B cell (primary cell): ENCODE measurements around the gene TMEM116. TPM values are rescaled to one million over a fixed set of nuclear protein-coding genes. Genes with fewer than 3 reads are reported as not detected.
A peak's percentile ranks its signal among the peaks of the same experiment; 100 is the strongest.
"Not testable (repeated sequence)": the region's sequence is repeated elsewhere in the genome, so short reads cannot be mapped to it uniquely, and the experiment has no call there.

Source experiments
- ATAC-seq: fragments of 200-7000 bp; cut with Tn5 transposase; one replicate; pipeline ENCODE4 v1.10.0; 2021; ENCODE audit warnings: low read depth, mild to moderate bottlenecking, moderate number of reproducible peaks, moderate library complexity
- CTCF ChIA-PET: fragments of 350-600 bp; sonication (Branson Sonifier 250); formaldehyde crosslinking; loops from one replicate; lab custom pipeline; 2021; ENCODE audit warnings: antibody characterized with exemption, inconsistent platforms; lab: Charles Lee
- POLR2A ChIA-PET: fragments of 350-600 bp; sonication (Branson Sonifier 250); formaldehyde crosslinking; loops from one replicate; lab custom pipeline; 2021; ENCODE audit warnings: antibody characterized with exemption; lab: Charles Lee
- DNase-seq: peaks from one replicate; pipeline ENCODE4 v3.0.0; 2013
- H2AFZ ChIP-seq: 2 replicates; pipeline ENCODE4 v1.6.1; 2012; ENCODE audit warnings: mild to moderate bottlenecking, low read depth, low read length; ENCODE audit not compliant: insufficient read depth, poor library complexity, severe bottlenecking
- H3K27ac ChIP-seq, 2 donors: 1 replicate in 1 of 2; 2 replicates in 1 of 2; pipeline ENCODE4 v1.5.1; 2012 to 2013; ENCODE audit warnings: low read length in 2 of 2, mild to moderate bottlenecking in 2 of 2, moderate library complexity in 1 of 2
- H3K27me3 ChIP-seq, 4 experiments: fragments of 200-600 bp in 1 of 4; sonication (generic) in 1 of 4; replicated peaks in 1 of 4; 1 replicate in 2 of 4; 2 replicates in 2 of 4; pipeline versions ENCODE4 v1.6.1 to v1.7.0; 2013 to 2016; ENCODE audit warnings: low read length in 3 of 4, mild to moderate bottlenecking in 2 of 4, mixed read lengths in 1 of 4, moderate library complexity in 1 of 4; ENCODE audit not compliant: insufficient read depth in 4 of 4, control insufficient read depth in 3 of 4; ENCODE audit errors: control extremely low read depth in 1 of 4
- H3K36me3 ChIP-seq, 2 experiments: replicated peaks in 1 of 2; 1 replicate in 1 of 2; 2 replicates in 1 of 2; pipeline versions ENCODE4 v1.6.1 to v1.7.1; 2013; ENCODE audit warnings: low read length in 1 of 2; ENCODE audit not compliant: insufficient read depth in 2 of 2, control insufficient read depth in 1 of 2; ENCODE audit errors: control extremely low read depth in 1 of 2, extremely low read depth in 1 of 2
- H3K4me1 ChIP-seq, 2 donors: fragments of 200-600 bp in 1 of 2; sonication (generic) in 1 of 2; 1 replicate in 1 of 2; 2 replicates in 1 of 2; pipeline versions ENCODE4 v1.5.1 to v1.6.1; 2013 to 2017; ENCODE audit warnings: low read length in 2 of 2; ENCODE audit not compliant: control insufficient read depth in 2 of 2, insufficient read depth in 2 of 2
- H3K4me2 ChIP-seq: replicated peaks from 2 replicates; pipeline ENCODE3; 2012; ENCODE audit warnings: mild to moderate bottlenecking, low read depth, low read length; ENCODE audit not compliant: poor library complexity, severe bottlenecking
- H3K4me3 ChIP-seq, 5 experiments: fragments of 200-600 bp in 1 of 5; sonication (generic) in 1 of 5; 1 replicate in 3 of 5; 2 replicates in 2 of 5; pipeline versions ENCODE4 v1.5.1 to v1.7.0; 2011 to 2016; ENCODE audit warnings: low read length in 4 of 5, mild to moderate bottlenecking in 4 of 5, low read depth in 2 of 5, control low read depth in 1 of 5, moderate library complexity in 1 of 5; ENCODE audit not compliant: insufficient read depth in 1 of 5; ENCODE audit errors: control extremely low read depth in 1 of 5, extremely low read depth in 1 of 5
- H3K79me2 ChIP-seq: fragments of 200-600 bp; sonication (generic); one replicate; pipeline ENCODE4 v1.6.0; 2016; ENCODE audit warnings: low read length; ENCODE audit not compliant: control insufficient read depth, insufficient read depth
- H3K9ac ChIP-seq: fragments of 200-600 bp; sonication (generic); 2 replicates; pipeline ENCODE4 v1.6.1; 2017; ENCODE audit warnings: mild to moderate bottlenecking, low read length, moderate library complexity
- H3K9me3 ChIP-seq, 3 donors: one replicate each; pipeline versions ENCODE4 v1.6.1 to v1.7.1; 2013; ENCODE audit warnings: low read length in 2 of 3; ENCODE audit not compliant: control insufficient read depth in 2 of 3, insufficient read depth in 1 of 3; ENCODE audit errors: control extremely low read depth in 1 of 3
- H4K20me1 ChIP-seq: 2 replicates; pipeline ENCODE4 v1.6.0; 2012; ENCODE audit warnings: mild to moderate bottlenecking, low read length; ENCODE audit not compliant: insufficient read depth, control insufficient read depth, poor library complexity, severe bottlenecking
- H3K27ac Mint-ChIP-seq: one replicate; pipeline ENCODE4 v1.8.0; 2021; ENCODE audit warnings: mixed read lengths
- H3K27me3 Mint-ChIP-seq: one replicate; pipeline ENCODE4 v1.8.0; 2021; ENCODE audit warnings: mixed read lengths
- H3K4me1 Mint-ChIP-seq: one replicate; pipeline ENCODE4 v1.8.0; 2021; ENCODE audit warnings: mixed read lengths
- H3K4me3 Mint-ChIP-seq: one replicate; pipeline ENCODE4 v1.8.0; 2021; ENCODE audit warnings: mixed read lengths
- H3K9me3 Mint-ChIP-seq: one replicate; pipeline ENCODE4 v1.8.0; 2022; ENCODE audit warnings: mixed read lengths; ENCODE audit not compliant: insufficient read depth
- EZH2 ChIP-seq: IDR thresholded peaks from 2 replicates; pipeline ENCODE4 v1.6.1; 2012; ENCODE audit warnings: borderline replicate concordance, low read depth, mild to moderate bottlenecking, moderate library complexity, low read length; ENCODE audit not compliant: insufficient read depth, poor library complexity, severe bottlenecking
- WGBS: methylation state at CpG from one replicate; pipeline ENCODE4 v1.1.5; 2013; ENCODE audit warnings: missing lambda C conversion rate; ENCODE audit not compliant: insufficient coverage; 5-methylcytosine and 5-hydroxymethylcytosine counted together
- intact Hi-C: fragments of 100-400 bp; cut with micrococcal nuclease; formaldehyde crosslinking; loops from one replicate; pipeline ENCODE4 v1.10.0; 2022
- polyA plus RNA-seq: library from polyadenylated mRNA; depleted of rRNA; stranded (reverse); fragments of >200 nt; gene quantifications from 2 replicates; pipeline ENCODE4 v1.2.3, GENCODE V29; 2012
- total RNA-seq, 2 donors: library from RNA; stranded (reverse); fragments of 120-200 nt in 1 of 2; gene quantifications; 1 replicate in 1 of 2; 2 replicates in 1 of 2; pipeline versions ENCODE4 v1.2.3 to v1.2.4, GENCODE V29; 2013 to 2022
- TF ChIP-seq, protein P1 (sequence below): fragments of 200-600 bp; IDR thresholded peaks from one replicate; pipeline ENCODE4 v1.8.0; 2022; ENCODE audit warnings: antibody characterized with exemption, mild to moderate bottlenecking

TMEM116 gene
- total and polyA plus RNA-seq, 2 donors (not counting 1 experiment from before 2014, with no cell fraction given): 7.9 to 11.7 TPM

DNA sequence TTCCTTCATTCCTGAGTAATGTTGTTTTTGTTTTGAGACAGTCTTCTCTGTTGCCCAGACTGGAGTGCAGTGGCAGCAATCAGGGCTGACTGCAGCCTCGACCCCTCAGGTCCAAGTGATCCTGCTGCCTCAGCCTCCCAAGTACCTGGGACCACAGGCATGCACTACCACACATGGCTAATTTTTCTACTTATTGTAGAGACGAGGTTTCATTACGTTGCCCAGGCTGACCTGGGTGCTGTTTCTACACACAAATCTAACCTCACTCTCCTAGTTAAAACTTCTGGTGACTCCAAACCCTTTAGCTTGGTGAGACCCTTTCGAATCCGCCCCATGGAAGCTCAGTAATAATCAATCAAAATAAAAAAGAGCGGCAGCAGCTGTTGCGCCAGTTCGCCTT, 1.3 kb downstream of the TMEM116 start:
- Histone ChIP-seq H3K4me2 (peak overlapping the region; percentile 95), H3K27me3 (no peaks in the 10 kb centered on the region), H3K4me3 (peak overlapping the region in 4 of 5 experiments; percentile 45 to 88 (median 74)), H3K9me3 (peaks cover 0 to 10% (median 3%) of the 10 kb centered on the region in 3 donors), H3K9ac (peak overlapping the region; percentile 91), H3K4me1 (peaks cover 39 to 46% of the 10 kb centered on the region in 2 donors), H3K79me2 (peaks cover 35% of the 10 kb centered on the region), H3K27ac (no peak overlapping the region), H3K36me3 (peaks cover 2 to 15% of the 10 kb centered on the region in 2 experiments), H2AFZ (no peak overlapping the region), H4K20me1 (peaks cover 25% of the 10 kb centered on the region)
- ChIA-PET POLR2A (interaction anchor here (1.9 kb wide), 1 partner anchor 17 kb away, joined by 6 read pairs; no protein-coding TSS in a partner anchor), CTCF (no interaction called here)
- Mint-ChIP-seq H3K27me3 (no peaks in the 10 kb centered on the region), H3K27ac (peak overlapping the region; percentile 91), H3K4me3 (peak overlapping the region; percentile 87), H3K9me3 (peaks cover 2% of the 10 kb centered on the region), H3K4me1 (peaks cover 43% of the 10 kb centered on the region)
- intact Hi-C loops: no loop called here
- DNase-seq (no peak), ATAC-seq (no peak)
- 73% methylated on average over 7 of the region's 8 CpGs for WGBS
- no peak for TF ChIP-seq EZH2
- TF ChIP-seq, protein P1, sequence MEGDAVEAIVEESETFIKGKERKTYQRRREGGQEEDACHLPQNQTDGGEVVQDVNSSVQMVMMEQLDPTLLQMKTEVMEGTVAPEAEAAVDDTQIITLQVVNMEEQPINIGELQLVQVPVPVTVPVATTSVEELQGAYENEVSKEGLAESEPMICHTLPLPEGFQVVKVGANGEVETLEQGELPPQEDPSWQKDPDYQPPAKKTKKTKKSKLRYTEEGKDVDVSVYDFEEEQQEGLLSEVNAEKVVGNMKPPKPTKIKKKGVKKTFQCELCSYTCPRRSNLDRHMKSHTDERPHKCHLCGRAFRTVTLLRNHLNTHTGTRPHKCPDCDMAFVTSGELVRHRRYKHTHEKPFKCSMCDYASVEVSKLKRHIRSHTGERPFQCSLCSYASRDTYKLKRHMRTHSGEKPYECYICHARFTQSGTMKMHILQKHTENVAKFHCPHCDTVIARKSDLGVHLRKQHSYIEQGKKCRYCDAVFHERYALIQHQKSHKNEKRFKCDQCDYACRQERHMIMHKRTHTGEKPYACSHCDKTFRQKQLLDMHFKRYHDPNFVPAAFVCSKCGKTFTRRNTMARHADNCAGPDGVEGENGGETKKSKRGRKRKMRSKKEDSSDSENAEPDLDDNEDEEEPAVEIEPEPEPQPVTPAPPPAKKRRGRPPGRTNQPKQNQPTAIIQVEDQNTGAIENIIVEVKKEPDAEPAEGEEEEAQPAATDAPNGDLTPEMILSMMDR: no peak

DNA sequence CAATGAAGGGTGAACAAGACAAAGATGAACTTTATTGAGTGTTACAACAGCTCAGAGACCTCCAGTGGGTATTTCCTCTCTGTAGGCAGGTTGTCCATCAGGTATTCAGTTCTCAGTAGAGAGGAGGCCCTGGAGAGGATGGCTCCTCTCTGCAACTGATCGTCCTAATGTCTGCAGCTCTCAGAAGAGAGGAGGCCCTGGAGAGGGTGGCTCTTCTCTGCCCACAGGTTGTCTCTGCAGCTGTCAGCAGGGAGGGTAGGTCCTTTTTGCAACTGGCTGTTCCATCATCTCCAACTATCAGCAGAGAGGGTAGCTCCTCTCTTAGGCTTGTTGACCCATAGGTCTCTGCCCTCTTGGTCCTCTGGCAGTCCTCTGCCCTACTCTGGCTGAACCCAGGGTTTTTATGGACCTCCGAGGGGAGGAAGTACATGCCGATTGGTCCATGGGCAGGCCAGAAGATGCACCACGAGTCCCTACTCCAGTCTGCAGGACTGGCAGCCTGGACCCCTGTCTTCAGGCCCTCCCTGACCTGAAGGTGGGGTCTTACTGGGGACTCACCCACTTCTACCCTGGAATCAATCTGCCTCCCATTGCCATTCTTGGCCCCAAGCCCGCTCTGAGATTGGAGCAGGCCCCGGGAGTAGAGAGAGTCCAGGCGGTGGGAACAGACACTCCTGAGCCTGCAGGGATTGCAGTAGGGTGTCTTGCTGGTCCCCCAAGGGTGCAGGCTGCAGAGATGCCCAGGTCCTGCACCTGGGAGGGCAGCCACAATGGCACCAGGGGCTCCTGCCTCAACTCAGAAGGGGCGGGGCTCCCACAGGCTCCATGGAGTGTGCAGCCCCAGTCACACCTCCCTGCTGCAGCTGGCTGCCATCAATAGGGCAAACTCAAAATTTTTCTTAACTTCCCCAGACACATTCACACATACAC, 2.3 kb downstream of the TMEM116 start:
- H3K36me3 ChIP-seq: peaks cover 0 to 5% of the 10 kb centered on the region in 2 experiments
- ATAC-seq (no peak), DNase-seq (no peak)
- TF ChIP-seq, protein P1: no peak
- TF ChIP-seq EZH2: no peak
- peaks cover 36% of the 10 kb centered on the region for H3K4me1 Mint-ChIP-seq
- H2AFZ ChIP-seq: no peak overlapping the region
- H3K27ac ChIP-seq: no peak overlapping the region
- no peaks in the 10 kb centered on the region for H3K27me3 Mint-ChIP-seq
- H3K79me2 ChIP-seq: peaks cover 25% of the 10 kb centered on the region
- intact Hi-C loops: no loop called here
- no peaks in the 10 kb centered on the region for H3K9me3 Mint-ChIP-seq
- peaks cover 0 to 10% (median 0%) of the 10 kb centered on the region in 3 donors for H3K9me3 ChIP-seq
- 99% methylated on average over 7 of the region's 8 CpGs for WGBS
- H3K27ac Mint-ChIP-seq: peak overlapping the region; percentile 12
- peak overlapping the region; percentile 95 for H3K4me2 ChIP-seq
- no peaks in the 10 kb centered on the region for H3K27me3 ChIP-seq
- ChIA-PET CTCF (interaction anchor here (0.8 to 1.0 kb wide), 2 partner anchors 10 to 66 kb away, joined by 3 to 4 read pairs; no protein-coding TSS in a partner anchor), POLR2A (no interaction called here)
- peaks cover 30 to 36% of the 10 kb centered on the region in 2 donors for H3K4me1 ChIP-seq
- peaks cover 15% of the 10 kb centered on the region for H4K20me1 ChIP-seq
- H3K4me3 ChIP-seq: no peak overlapping the region
- no peak overlapping the region for H3K9ac ChIP-seq
- H3K4me3 Mint-ChIP-seq: no peak overlapping the region

DNA sequence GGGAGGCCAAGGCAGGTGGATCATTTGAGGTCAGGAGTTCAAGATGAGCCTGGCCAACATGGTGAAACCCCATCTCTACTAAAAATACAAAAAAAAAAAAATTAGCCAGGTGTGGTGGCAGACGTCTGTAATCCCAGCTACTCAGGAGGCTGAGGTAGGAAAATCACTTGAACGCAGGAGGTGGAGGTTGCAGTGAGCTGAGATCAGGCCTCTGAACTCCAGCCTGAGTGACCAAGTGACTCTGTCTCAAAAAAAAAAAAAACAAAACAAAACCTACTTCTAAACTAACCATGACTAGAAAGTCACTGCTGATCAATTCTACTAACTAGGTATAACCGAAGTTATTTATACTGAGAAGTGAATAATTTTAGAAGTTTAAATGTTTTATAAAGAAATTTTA, 3.4 kb downstream of the TMEM116 start:
- H3K36me3 ChIP-seq, H3K9ac ChIP-seq, H3K27ac ChIP-seq, intact Hi-C loops, H3K27me3 ChIP-seq, DNase-seq, H3K4me3 Mint-ChIP-seq, H3K9me3 ChIP-seq, H3K4me3 ChIP-seq, H3K9me3 Mint-ChIP-seq, ATAC-seq, H3K27me3 Mint-ChIP-seq, H4K20me1 ChIP-seq, H2AFZ ChIP-seq, H3K4me2 ChIP-seq, POLR2A ChIA-PET, H3K27ac Mint-ChIP-seq: not testable (repeated sequence)
- Histone ChIP-seq H3K4me1 (peaks cover 25 to 26% of the 10 kb centered on the region in 2 donors), H3K79me2 (peaks cover 15% of the 10 kb centered on the region)
- CTCF ChIA-PET: interaction anchor here (0.7 to 1.0 kb wide), 3 partner anchors 9 to 65 kb away, joined by 3 to 4 read pairs (median 3); no protein-coding TSS in a partner anchor
- no CpG with 5 or more reads among the region's 3 CpGs for WGBS
- H3K4me1 Mint-ChIP-seq: peaks cover 32% of the 10 kb centered on the region
